Neural progenitor cell (in vitro differentiated cells): Measurements from ENCODE around the gene MSI2.

Experiments
- EZH2 ChIP-seq: fragments of 200-600 bp; sonication (generic); IDR thresholded peaks from 2 replicates; pipeline ENCODE4 v1.6.1; 2017; ENCODE audit warnings: antibody characterized with exemption, mild to moderate bottlenecking, moderate library complexity
- TF ChIP-seq, protein P1 (sequence below): fragments of 200-600 bp; sonication (generic); IDR thresholded peaks from 2 replicates; pipeline ENCODE4 v1.5.1; 2017; ENCODE audit warnings: antibody characterized with exemption, mild to moderate bottlenecking

DNA sequence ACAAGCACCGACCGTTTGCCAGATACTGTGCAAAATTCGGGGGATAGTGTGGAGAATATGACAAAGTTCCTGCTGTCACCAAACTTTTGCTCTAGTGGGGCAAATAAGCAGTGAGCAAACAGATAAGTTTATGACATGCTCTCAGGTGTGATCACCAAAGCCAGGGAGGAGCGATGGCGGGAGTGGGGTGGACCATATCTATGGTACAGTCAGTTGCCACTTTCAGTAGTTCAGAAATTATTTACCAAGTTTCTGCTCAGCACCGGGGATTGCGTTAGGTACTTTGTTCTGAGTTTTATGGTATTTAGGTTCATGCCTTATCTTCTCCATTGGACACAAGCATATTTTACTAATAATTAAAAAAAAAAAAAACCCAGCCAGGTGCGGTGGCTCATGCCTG lies 11.9 kb downstream of the MSI2 start:
- TF ChIP-seq, protein P1, sequence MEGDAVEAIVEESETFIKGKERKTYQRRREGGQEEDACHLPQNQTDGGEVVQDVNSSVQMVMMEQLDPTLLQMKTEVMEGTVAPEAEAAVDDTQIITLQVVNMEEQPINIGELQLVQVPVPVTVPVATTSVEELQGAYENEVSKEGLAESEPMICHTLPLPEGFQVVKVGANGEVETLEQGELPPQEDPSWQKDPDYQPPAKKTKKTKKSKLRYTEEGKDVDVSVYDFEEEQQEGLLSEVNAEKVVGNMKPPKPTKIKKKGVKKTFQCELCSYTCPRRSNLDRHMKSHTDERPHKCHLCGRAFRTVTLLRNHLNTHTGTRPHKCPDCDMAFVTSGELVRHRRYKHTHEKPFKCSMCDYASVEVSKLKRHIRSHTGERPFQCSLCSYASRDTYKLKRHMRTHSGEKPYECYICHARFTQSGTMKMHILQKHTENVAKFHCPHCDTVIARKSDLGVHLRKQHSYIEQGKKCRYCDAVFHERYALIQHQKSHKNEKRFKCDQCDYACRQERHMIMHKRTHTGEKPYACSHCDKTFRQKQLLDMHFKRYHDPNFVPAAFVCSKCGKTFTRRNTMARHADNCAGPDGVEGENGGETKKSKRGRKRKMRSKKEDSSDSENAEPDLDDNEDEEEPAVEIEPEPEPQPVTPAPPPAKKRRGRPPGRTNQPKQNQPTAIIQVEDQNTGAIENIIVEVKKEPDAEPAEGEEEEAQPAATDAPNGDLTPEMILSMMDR = no peak
- no peak for TF ChIP-seq EZH2
